GM19193 (cell line): ENCODE results near the gene LEMD3.
A peak's percentile ranks its signal among the peaks of the same experiment; 100 is the strongest.

Source experiments
- POLR2A ChIP-seq: IDR thresholded peaks from 4 replicates; pipeline ENCODE4 v1.6.1; 2011; ENCODE audit not compliant: insufficient read depth, insufficient read length; ENCODE audit errors: extremely low read depth

Gene LEMD3

GRCh38 chr12:65155784-65156183 is 13.6 kb upstream of the LEMD3 start:
- no peak for TF ChIP-seq POLR2A

- TF ChIP-seq POLR2A = no peak
These were observed 13.0 kb upstream of the LEMD3 start for GRCh38 chr12:65156366-65156841.

GRCh38 chr12:65157091-65157490 is 12.3 kb upstream of the LEMD3 start:
- TF ChIP-seq POLR2A = no peak

GRCh38 chr12:65162609-65163008 is 6.8 kb upstream of the LEMD3 start:
- no peak for TF ChIP-seq POLR2A

GRCh38 chr12:65164244-65164643 is 5.1 kb upstream of the LEMD3 start:
- TF ChIP-seq POLR2A = no peak

- TF ChIP-seq POLR2A = no peak
These were observed 4.6 kb upstream of the LEMD3 start for GRCh38 chr12:65164774-65165173.

- no peak for TF ChIP-seq POLR2A
These were observed 583 bp upstream of the LEMD3 start for GRCh38 chr12:65168681-65169319.

GRCh38 chr12:65170209-65170881 is 962 bp downstream of the LEMD3 start:
- peak; percentile 55 for TF ChIP-seq POLR2A

- no peak for TF ChIP-seq POLR2A
These were observed 1.7 kb downstream of the LEMD3 start for GRCh38 chr12:65171073-65171472.

GRCh38 chr12:65171870-65172269 is 2.5 kb downstream of the LEMD3 start:
- no peak for TF ChIP-seq POLR2A

GRCh38 chr12:65175385-65175784 is 6.0 kb downstream of the LEMD3 start:
- TF ChIP-seq POLR2A = no peak

- no peak for TF ChIP-seq POLR2A
These were observed 12.8 kb downstream of the LEMD3 start for GRCh38 chr12:65182012-65182739.

GRCh38 chr12:65184176-65184857 is 14.9 kb downstream of the LEMD3 start:
- no peak for TF ChIP-seq POLR2A

- no peak for TF ChIP-seq POLR2A
These were observed 15.5 kb downstream of the LEMD3 start for GRCh38 chr12:65184858-65185229.

- TF ChIP-seq POLR2A = no peak
These were observed 18.3 kb downstream of the LEMD3 start for GRCh38 chr12:65187665-65188064.
